Keratinocyte (primary cell): ENCODE measurements around the gene ARHGAP10. TPM values are rescaled to one million over a fixed set of nuclear protein-coding genes. Genes with fewer than 3 reads are reported as not detected.

Experiments used
- DNase-seq: peaks from one replicate; pipeline ENCODE4 v3.0.0-alpha.2; 2011; ENCODE audit warnings: low read depth, missing footprints, low spot score
- FAIRE-seq: peaks from 2 replicates; lab custom pipeline; 2011; peaks lifted over from hg19 to GRCh38; lab: Jason Lieb, UNC
- H2AFZ ChIP-seq: 2 replicates; pipeline ENCODE4 v1.6.0; 2012; ENCODE audit warnings: low read length, control low read depth, inconsistent platforms; ENCODE audit not compliant: control insufficient read depth
- H3K27ac ChIP-seq: 2 replicates; pipeline ENCODE4 v1.5.1; 2011; ENCODE audit warnings: low read length; ENCODE audit not compliant: control insufficient read depth, insufficient read depth
- H3K27me3 ChIP-seq: 3 replicates; pipeline ENCODE4 v1.6.0; 2011; ENCODE audit warnings: low read length; ENCODE audit not compliant: control insufficient read depth, insufficient read depth; ENCODE audit errors: extremely low read depth
- H3K36me3 ChIP-seq, 2 experiments: 2 replicates in 1 of 2; 3 replicates in 1 of 2; pipeline ENCODE4 v1.5.1; 2011; ENCODE audit warnings: low read length in 2 of 2, mild to moderate bottlenecking in 1 of 2; ENCODE audit not compliant: control insufficient read depth in 2 of 2, insufficient read depth in 2 of 2; ENCODE audit errors: extremely low read depth in 1 of 2
- H3K4me1 ChIP-seq: 3 replicates; pipeline ENCODE4 v1.5.1; 2011; ENCODE audit warnings: low read length; ENCODE audit not compliant: control insufficient read depth, insufficient read depth; ENCODE audit errors: extremely low read depth
- H3K4me2 ChIP-seq: 3 replicates; pipeline ENCODE4 v1.6.0; 2011; ENCODE audit warnings: low read depth, low read length; ENCODE audit not compliant: control insufficient read depth, insufficient read depth; ENCODE audit errors: extremely low read depth
- H3K4me3 ChIP-seq, 3 experiments: fragments of 200-600 bp in 1 of 3; sonication (generic) in 1 of 3; 2 replicates in 2 of 3; 3 replicates in 1 of 3; pipeline ENCODE4 v1.5.1; 2011 to 2016; ENCODE audit warnings: low read length in 3 of 3, mild to moderate bottlenecking in 3 of 3, control low read depth in 2 of 3, inconsistent platforms in 1 of 3, low read depth in 1 of 3, mixed read lengths in 1 of 3, mixed run types in 1 of 3, moderate library complexity in 1 of 3; ENCODE audit not compliant: control insufficient read depth in 2 of 3, insufficient read depth in 2 of 3; ENCODE audit errors: extremely low read depth in 1 of 3
- H3K79me2 ChIP-seq: 2 replicates; pipeline ENCODE4 v1.6.0; 2012; ENCODE audit warnings: low read length; ENCODE audit not compliant: control insufficient read depth, insufficient read depth
- H3K9ac ChIP-seq: 3 replicates; pipeline ENCODE4 v1.6.0; 2011; ENCODE audit warnings: low read length; ENCODE audit not compliant: control insufficient read depth, insufficient read depth; ENCODE audit errors: extremely low read depth
- H3K9me1 ChIP-seq: 3 replicates; pipeline ENCODE4 v1.6.0; 2011; ENCODE audit warnings: low read length; ENCODE audit not compliant: control insufficient read depth, insufficient read depth; ENCODE audit errors: extremely low read depth
- H3K9me3 ChIP-seq: 2 replicates; pipeline ENCODE4 v1.5.1; 2012; ENCODE audit warnings: low read depth, low read length; ENCODE audit not compliant: control insufficient read depth
- H4K20me1 ChIP-seq: 3 replicates; pipeline ENCODE4 v1.6.0; 2011; ENCODE audit warnings: low read length; ENCODE audit not compliant: control insufficient read depth, insufficient read depth; ENCODE audit errors: extremely low read depth
- EZH2 ChIP-seq: IDR thresholded peaks from one replicate; pipeline ENCODE4 v1.6.1; 2012; ENCODE audit warnings: inconsistent platforms, mild to moderate bottlenecking, low read length, moderate library complexity
- dilution Hi-C: fragments of 300-500 bp; cut with MboI; formaldehyde crosslinking; loops from one replicate; pipeline ENCODE4 v1.7.0; 2020; ENCODE audit warnings: low sequenced_read_pairs; ENCODE audit not compliant: extremely low pct_ligation_motif_present
- polyA plus RNA-seq, 5 experiments: library from polyadenylated mRNA; depleted of rRNA in 3 of 5; stranded (reverse) in 3 of 5; stranded (forward) in 1 of 5; unstranded in 1 of 5; fragments of >200 nt; gene quantifications; 1 replicate in 1 of 5; 2 replicates in 3 of 5; 3 replicates in 1 of 5; pipeline versions ENCODE4 v1.2.1 to v1.2.3, GENCODE V29; 2011 to 2012; ENCODE audit warnings: missing spikeins in 2 of 5, low read depth in 1 of 5, low replicate concordance in 1 of 5
- TF ChIP-seq, protein P1 (sequence below), 3 experiments: IDR thresholded peaks in 1 of 3; conservative IDR thresholded peaks in 1 of 3; optimal IDR thresholded peaks in 1 of 3; 2 replicates in 2 of 3; 3 replicates in 1 of 3; pipeline versions ENCODE3 to v1.5.1; 2011; ENCODE audit warnings: low read length in 3 of 3, mild to moderate bottlenecking in 3 of 3, moderate library complexity in 2 of 3, control low read depth in 1 of 3, inconsistent platforms in 1 of 3; ENCODE audit not compliant: insufficient read depth in 2 of 3; ENCODE audit errors: extremely low read depth in 1 of 3

Gene ARHGAP10
- polyA plus RNA-seq, 1 donor (not counting 4 experiments of a cell fraction or from before 2014, with no cell fraction given), result 18.7 TPM

DNA sequence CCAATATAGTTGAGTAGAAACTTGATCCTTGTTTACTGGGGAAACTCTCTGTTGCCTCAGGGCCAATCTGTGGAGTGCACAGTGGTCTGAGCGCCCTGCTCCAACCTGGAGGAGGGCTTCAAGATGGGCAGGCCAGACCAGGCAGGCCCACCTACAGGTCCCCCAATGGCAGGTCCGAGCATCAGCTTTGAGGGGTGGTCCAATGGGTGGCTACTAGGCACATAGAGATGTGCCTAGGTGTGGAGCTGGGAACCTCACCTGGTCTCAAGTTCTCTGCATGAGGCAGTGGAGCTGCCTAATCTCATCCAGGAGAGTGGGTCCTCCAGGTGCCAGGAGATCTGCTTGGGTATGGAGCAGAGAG is 252.9 kb downstream of the ARHGAP10 start:
- FAIRE-seq (no peak), DNase-seq (no peak)
- Histone ChIP-seq H2AFZ (no peak overlapping the region), H3K27ac (no peak overlapping the region), H3K27me3 (no peaks in the 10 kb centered on the region), H3K4me2 (no peak overlapping the region), H3K36me3 (no peaks in the 10 kb centered on the region), H3K4me1 (no peaks in the 10 kb centered on the region), H3K4me3 (no peak overlapping the region), H4K20me1 (no peaks in the 10 kb centered on the region), H3K79me2 (peaks cover 9% of the 10 kb centered on the region), H3K9ac (no peak overlapping the region), H3K9me1 (no peaks in the 10 kb centered on the region), H3K9me3 (no peaks in the 10 kb centered on the region)
- TF ChIP-seq, protein P1, sequence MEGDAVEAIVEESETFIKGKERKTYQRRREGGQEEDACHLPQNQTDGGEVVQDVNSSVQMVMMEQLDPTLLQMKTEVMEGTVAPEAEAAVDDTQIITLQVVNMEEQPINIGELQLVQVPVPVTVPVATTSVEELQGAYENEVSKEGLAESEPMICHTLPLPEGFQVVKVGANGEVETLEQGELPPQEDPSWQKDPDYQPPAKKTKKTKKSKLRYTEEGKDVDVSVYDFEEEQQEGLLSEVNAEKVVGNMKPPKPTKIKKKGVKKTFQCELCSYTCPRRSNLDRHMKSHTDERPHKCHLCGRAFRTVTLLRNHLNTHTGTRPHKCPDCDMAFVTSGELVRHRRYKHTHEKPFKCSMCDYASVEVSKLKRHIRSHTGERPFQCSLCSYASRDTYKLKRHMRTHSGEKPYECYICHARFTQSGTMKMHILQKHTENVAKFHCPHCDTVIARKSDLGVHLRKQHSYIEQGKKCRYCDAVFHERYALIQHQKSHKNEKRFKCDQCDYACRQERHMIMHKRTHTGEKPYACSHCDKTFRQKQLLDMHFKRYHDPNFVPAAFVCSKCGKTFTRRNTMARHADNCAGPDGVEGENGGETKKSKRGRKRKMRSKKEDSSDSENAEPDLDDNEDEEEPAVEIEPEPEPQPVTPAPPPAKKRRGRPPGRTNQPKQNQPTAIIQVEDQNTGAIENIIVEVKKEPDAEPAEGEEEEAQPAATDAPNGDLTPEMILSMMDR (optimal IDR thresholded peaks at IDR 0.05 in 1 of 3, IDR thresholded peaks at IDR 0.05 in 1 of 3, conservative IDR thresholded peaks at IDR 0.05 in 1 of 3; ENCODE audit: extremely low read depth in 1 of 3, insufficient read depth in 2 of 3, low read length in 3 of 3), result no peak
- no peak for TF ChIP-seq EZH2
- dilution Hi-C loops, result no loop called here

GRCh38 chr4:147985376-147985775 is 253.5 kb downstream of the ARHGAP10 start:
- TF ChIP-seq EZH2, result no peak
- TF ChIP-seq, protein P1 (optimal IDR thresholded peaks at IDR 0.05 in 1 of 3, IDR thresholded peaks at IDR 0.05 in 1 of 3, conservative IDR thresholded peaks at IDR 0.05 in 1 of 3; ENCODE audit: extremely low read depth in 1 of 3, insufficient read depth in 2 of 3, low read length in 3 of 3), result no peak
- H3K27me3 ChIP-seq, result no peaks in the 10 kb centered on the region
- no peak overlapping the region for H3K9ac ChIP-seq
- no peak overlapping the region for H3K4me2 ChIP-seq
- dilution Hi-C loops, result no loop called here
- peaks cover 9% of the 10 kb centered on the region for H3K79me2 ChIP-seq
- no peaks in the 10 kb centered on the region for H3K9me1 ChIP-seq
- H3K27ac ChIP-seq, result no peak overlapping the region
- no peak overlapping the region for H2AFZ ChIP-seq
- H3K36me3 ChIP-seq, result no peaks in the 10 kb centered on the region
- no peaks in the 10 kb centered on the region for H3K9me3 ChIP-seq
- no peaks in the 10 kb centered on the region for H4K20me1 ChIP-seq
- no peaks in the 10 kb centered on the region for H3K4me1 ChIP-seq
- FAIRE-seq (no peak), DNase-seq (no peak)
- H3K4me3 ChIP-seq, result no peak overlapping the region
